Central memory CD8-positive, alpha-beta T cell (primary cell): Measurements from ENCODE around the gene TSC22D1.
A peak's percentile ranks its signal among the peaks of the same experiment; 100 is the strongest.
"Not testable (repeated sequence)": the region's sequence is repeated elsewhere in the genome, so short reads cannot be mapped to it uniquely, and the experiment has no call there.

Experiments
- ATAC-seq: fragments of 150-1000 bp; cut with Tn5 transposase; replicated peaks from 2 replicates; pipeline ENCODE4 v1.10.0; 2022; ENCODE audit warnings: mild to moderate bottlenecking, moderate FRiP score, moderate number of reproducible peaks; ENCODE audit not compliant: poor library complexity, severe bottlenecking; ENCODE audit errors: extremely low read depth
- DNase-seq, 2 donors: peaks; one replicate each; pipeline ENCODE4 v3.0.0; 2021; ENCODE audit warnings: low spot score in 2 of 2
- H3K27ac Mint-ChIP-seq: one replicate; pipeline ENCODE4 v1.8.0; 2022; ENCODE audit warnings: low read depth, mild to moderate bottlenecking, moderate library complexity, mixed read lengths
- H3K27me3 Mint-ChIP-seq: one replicate; pipeline ENCODE4 v1.8.0; 2022; ENCODE audit warnings: mixed read lengths
- H3K36me3 Mint-ChIP-seq: one replicate; pipeline ENCODE4 v1.8.0; 2022; ENCODE audit warnings: mild to moderate bottlenecking, moderate library complexity, mixed read lengths; ENCODE audit not compliant: insufficient read depth
- H3K4me1 Mint-ChIP-seq: one replicate; pipeline ENCODE4 v1.8.0; 2022; ENCODE audit warnings: mixed read lengths
- H3K4me3 Mint-ChIP-seq: one replicate; pipeline ENCODE4 v1.8.0; 2022; ENCODE audit warnings: mild to moderate bottlenecking, moderate library complexity, mixed read lengths
- H3K9me3 Mint-ChIP-seq: one replicate; pipeline ENCODE4 v1.8.0; 2022; ENCODE audit warnings: mixed read lengths

The TSC22D1 gene

GRCh38 chr13:44487989-44488388, 88.1 kb downstream of the TSC22D1 start:
- H3K27ac Mint-ChIP-seq = no peak overlapping the region
- H3K4me3 Mint-ChIP-seq = no peak overlapping the region
- ATAC-seq = no peak
- no peaks in the 10 kb centered on the region for H3K9me3 Mint-ChIP-seq
- H3K27me3 Mint-ChIP-seq = no peaks in the 10 kb centered on the region
- peaks cover 10% of the 10 kb centered on the region for H3K4me1 Mint-ChIP-seq
- peaks cover 2% of the 10 kb centered on the region for H3K36me3 Mint-ChIP-seq
- no peak for DNase-seq

GRCh38 chr13:44484562-44485138, 91.5 kb downstream of the TSC22D1 start:
- peak; percentile 14 for ATAC-seq
- H3K36me3 Mint-ChIP-seq = no peaks in the 10 kb centered on the region
- no peaks in the 10 kb centered on the region for H3K9me3 Mint-ChIP-seq
- no peak for DNase-seq
- H3K27ac Mint-ChIP-seq = peak overlapping the region; percentile 12
- peak overlapping the region; percentile 48 for H3K4me3 Mint-ChIP-seq
- H3K27me3 Mint-ChIP-seq = no peaks in the 10 kb centered on the region
- H3K4me1 Mint-ChIP-seq = peaks cover 10% of the 10 kb centered on the region

- no peak for DNase-seq
- Mint-ChIP-seq H3K36me3 (peaks cover 2% of the 10 kb centered on the region), H3K9me3 (no peaks in the 10 kb centered on the region), H3K27ac (no peak overlapping the region), H3K27me3 (no peaks in the 10 kb centered on the region), H3K4me1 (no peaks in the 10 kb centered on the region), H3K4me3 (no peak overlapping the region)
- ATAC-seq = no peak
These were observed 101.8 kb downstream of the TSC22D1 start for GRCh38 chr13:44474122-44474910.

- Mint-ChIP-seq H3K36me3 (peaks cover 2% of the 10 kb centered on the region), H3K27ac (no peak overlapping the region), H3K27me3 (no peaks in the 10 kb centered on the region), H3K4me1 (peaks cover 11% of the 10 kb centered on the region), H3K9me3 (no peaks in the 10 kb centered on the region), H3K4me3 (no peak overlapping the region)
- no peak for DNase-seq
- ATAC-seq = no peak
These were observed 104.4 kb downstream of the TSC22D1 start for GRCh38 chr13:44471686-44472085.

- DNase-seq = no peak
- ATAC-seq = no peak
- Mint-ChIP-seq H3K4me3 (no peak overlapping the region), H3K27ac (no peak overlapping the region), H3K27me3 (no peaks in the 10 kb centered on the region), H3K36me3 (peaks cover 2% of the 10 kb centered on the region), H3K4me1 (peaks cover 11% of the 10 kb centered on the region), H3K9me3 (no peaks in the 10 kb centered on the region)
These were observed 105.2 kb downstream of the TSC22D1 start for GRCh38 chr13:44470638-44471562.

GRCh38 chr13:44468874-44469273, 107.3 kb downstream of the TSC22D1 start:
- H3K27me3 Mint-ChIP-seq = no peaks in the 10 kb centered on the region
- H3K4me3 Mint-ChIP-seq = no peak overlapping the region
- DNase-seq (no peak), ATAC-seq (no peak)
- no peaks in the 10 kb centered on the region for H3K9me3 Mint-ChIP-seq
- peaks cover 11% of the 10 kb centered on the region for H3K4me1 Mint-ChIP-seq
- H3K36me3 Mint-ChIP-seq = no peaks in the 10 kb centered on the region
- H3K27ac Mint-ChIP-seq = no peak overlapping the region

- no peaks in the 10 kb centered on the region for H3K36me3 Mint-ChIP-seq
- peaks cover 11% of the 10 kb centered on the region for H3K4me1 Mint-ChIP-seq
- no peaks in the 10 kb centered on the region for H3K27me3 Mint-ChIP-seq
- no peak overlapping the region for H3K27ac Mint-ChIP-seq
- ATAC-seq = no peak
- no peak for DNase-seq
- H3K9me3 Mint-ChIP-seq = no peaks in the 10 kb centered on the region
- no peak overlapping the region for H3K4me3 Mint-ChIP-seq
These were observed 110.8 kb downstream of the TSC22D1 start for GRCh38 chr13:44465318-44465717.

- Mint-ChIP-seq H3K9me3 (no peaks in the 10 kb centered on the region), H3K4me1 (peaks cover 11% of the 10 kb centered on the region), H3K4me3 (no peak overlapping the region), H3K27ac (no peak overlapping the region), H3K36me3 (no peaks in the 10 kb centered on the region), H3K27me3 (no peaks in the 10 kb centered on the region)
- DNase-seq = no peak
- no peak for ATAC-seq
These were observed 111.7 kb downstream of the TSC22D1 start for GRCh38 chr13:44464471-44464870.

GRCh38 chr13:44463759-44464158, 112.4 kb downstream of the TSC22D1 start:
- DNase-seq (no peak), ATAC-seq (no peak)
- H3K4me3 Mint-ChIP-seq = no peak overlapping the region
- peaks cover 11% of the 10 kb centered on the region for H3K4me1 Mint-ChIP-seq
- no peaks in the 10 kb centered on the region for H3K27me3 Mint-ChIP-seq
- no peak overlapping the region for H3K27ac Mint-ChIP-seq
- no peaks in the 10 kb centered on the region for H3K36me3 Mint-ChIP-seq
- no peaks in the 10 kb centered on the region for H3K9me3 Mint-ChIP-seq

GRCh38 chr13:44459674-44460073, 116.5 kb downstream of the TSC22D1 start:
- Mint-ChIP-seq H3K9me3 (no peaks in the 10 kb centered on the region), H3K27me3 (no peaks in the 10 kb centered on the region), H3K36me3 (no peaks in the 10 kb centered on the region), H3K4me3 (no peak overlapping the region), H3K27ac (no peak overlapping the region), H3K4me1 (peaks cover 6% of the 10 kb centered on the region)
- DNase-seq (no peak), ATAC-seq (no peak)

- H3K36me3 Mint-ChIP-seq = no peaks in the 10 kb centered on the region
- H3K4me1 Mint-ChIP-seq = peaks cover 6% of the 10 kb centered on the region
- no peaks in the 10 kb centered on the region for H3K9me3 Mint-ChIP-seq
- H3K27ac Mint-ChIP-seq = no peak overlapping the region
- no peaks in the 10 kb centered on the region for H3K27me3 Mint-ChIP-seq
- DNase-seq (no peak), ATAC-seq (no peak)
- H3K4me3 Mint-ChIP-seq = no peak overlapping the region
These were observed 117.7 kb downstream of the TSC22D1 start for GRCh38 chr13:44458313-44458975.

GRCh38 chr13:44456212-44456611, 119.9 kb downstream of the TSC22D1 start:
- not testable (repeated sequence) for H3K27ac Mint-ChIP-seq, H3K9me3 Mint-ChIP-seq, H3K36me3 Mint-ChIP-seq, H3K4me3 Mint-ChIP-seq, H3K27me3 Mint-ChIP-seq, ATAC-seq, DNase-seq
- H3K4me1 Mint-ChIP-seq = peaks cover 10% of the 10 kb centered on the region
